LHCN-M2 (cell line): Measurements from ENCODE around the gene ARID1A. TPM values are rescaled to one million over a fixed set of nuclear protein-coding genes. Genes with fewer than 3 reads are reported as not detected.
A peak's percentile ranks its signal among the peaks of the same experiment; 100 is the strongest.
"Not testable (repeated sequence)": the region's sequence is repeated elsewhere in the genome, so short reads cannot be mapped to it uniquely, and the experiment has no call there.

Source experiments
- DNase-seq: peaks from one replicate; pipeline ENCODE4 v3.0.0-alpha.2; 2012; ENCODE audit warnings: low read depth
- total RNA-seq: library from RNA; depleted of rRNA; stranded (reverse); fragments of >200 nt; gene quantifications from 2 replicates; pipeline ENCODE4 v1.2.3, GENCODE V29; 2014

The ARID1A gene
- total RNA-seq, 1 experiment from 2014 or later, result 21.6 TPM

DNA sequence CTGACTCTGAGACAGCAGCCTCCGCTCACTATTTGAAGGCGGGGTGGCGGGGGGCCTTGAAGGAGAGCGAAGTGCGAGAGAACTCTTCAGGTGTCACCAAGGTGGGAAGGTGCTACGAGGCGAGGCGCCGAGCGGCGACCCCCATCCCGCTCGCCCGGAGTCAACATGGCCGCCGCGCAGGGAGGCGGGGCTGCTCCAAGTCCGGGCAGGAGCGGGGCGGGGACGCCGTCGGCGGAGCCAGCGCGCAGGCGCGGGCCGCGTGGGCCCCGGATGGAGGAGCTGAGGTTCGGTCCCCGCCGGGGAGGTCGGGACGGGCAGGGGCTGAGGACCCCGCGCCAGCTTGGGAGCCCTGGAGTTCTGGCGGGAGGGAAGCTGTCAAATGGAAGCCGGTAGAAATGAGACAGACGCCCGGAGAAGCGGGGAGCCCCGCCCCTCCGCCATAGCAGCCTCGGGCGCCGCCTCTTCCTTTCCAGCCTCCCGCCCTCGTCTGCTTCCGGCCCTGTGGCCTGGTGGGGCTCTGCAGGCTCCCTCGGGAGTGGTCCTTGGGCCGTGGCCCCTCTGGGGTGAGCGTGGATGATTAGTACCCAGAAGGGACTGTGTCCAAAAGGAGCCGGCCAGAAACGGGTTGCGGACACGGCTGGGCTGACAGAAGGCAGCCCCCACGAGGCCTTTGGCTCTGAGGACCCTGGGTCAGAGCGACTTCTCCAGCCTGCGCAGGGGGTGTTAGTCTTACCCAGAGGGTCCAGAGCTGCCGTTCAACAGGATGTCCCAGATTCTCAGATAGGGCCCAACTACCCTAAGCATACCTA is 92.1 kb downstream of the ARID1A start, which contains the start of gene PIGV:
Gene PIGV, plus strand, starts transcription at position 245 of the 809 bp plus-strand sequence. CDS start 2,866 bp downstream, outside the sequence.
- peak; percentile 75 for DNase-seq

DNA sequence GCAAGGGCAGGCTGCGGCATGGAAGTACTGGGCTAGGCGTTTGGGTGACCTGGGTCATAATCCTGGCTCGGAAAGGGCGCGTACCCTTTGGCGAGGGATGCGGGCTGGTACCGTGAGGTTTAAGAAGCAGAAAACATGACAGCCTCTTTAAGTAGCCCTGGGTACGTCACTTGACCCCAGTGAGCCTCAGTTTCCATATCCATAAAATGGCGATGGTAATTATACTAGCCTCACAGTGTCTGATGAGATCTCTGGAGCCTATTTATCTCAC is 92.6 kb downstream of the ARID1A start:
- DNase-seq, result no peak

DNA sequence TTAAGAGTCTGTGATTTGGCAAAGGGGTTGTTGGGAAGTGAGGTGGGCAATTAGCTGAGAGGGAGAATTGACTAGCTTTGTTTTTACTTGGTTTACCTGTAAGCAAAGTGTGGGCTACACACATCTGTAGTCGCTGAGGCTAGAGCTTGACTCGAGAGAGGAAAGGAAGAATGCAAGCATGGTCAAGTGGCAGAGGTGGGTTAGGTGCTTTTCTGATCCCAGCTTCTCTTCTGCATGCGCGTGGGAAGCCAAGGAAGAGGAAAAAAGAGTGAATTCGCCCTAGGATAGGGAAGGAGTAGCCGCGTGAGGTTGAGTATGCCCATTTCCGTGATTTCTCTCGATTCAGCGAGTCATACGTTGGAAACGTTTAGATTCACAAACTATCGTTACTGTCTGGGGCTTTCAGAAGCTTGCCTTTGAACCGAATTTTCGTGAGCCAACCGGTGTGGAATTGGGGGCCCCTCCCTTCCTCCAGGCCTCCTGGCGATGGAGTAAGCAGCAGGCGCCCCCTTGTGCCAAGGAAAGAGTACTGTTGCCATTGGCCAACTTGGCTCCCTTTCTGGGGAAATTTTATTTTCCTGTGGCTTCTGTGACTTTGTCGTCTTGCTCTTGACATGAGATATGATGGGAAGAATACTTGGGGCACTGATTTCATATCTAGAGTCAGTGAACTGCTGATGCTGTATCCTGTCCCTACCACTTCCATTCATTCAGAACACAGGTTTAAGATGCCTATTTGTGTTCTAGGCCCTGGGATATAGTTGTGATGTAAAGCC is 93.2 kb downstream of the ARID1A start:
- DNase-seq, result peak; percentile 82

DNA sequence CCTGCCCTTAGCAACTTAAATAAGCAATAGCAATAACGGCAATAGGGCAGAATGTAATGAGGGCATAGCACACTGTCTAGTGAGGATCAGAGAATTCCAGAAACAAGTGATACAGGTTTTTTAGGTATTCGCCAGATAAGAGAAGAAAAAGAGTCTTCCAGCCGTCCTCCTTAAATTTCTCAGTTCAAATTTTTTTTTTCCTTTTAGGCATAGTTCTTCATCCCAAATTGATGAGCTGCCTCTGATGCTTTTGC is 93.7 kb downstream of the ARID1A start:
- DNase-seq, result no peak

DNA sequence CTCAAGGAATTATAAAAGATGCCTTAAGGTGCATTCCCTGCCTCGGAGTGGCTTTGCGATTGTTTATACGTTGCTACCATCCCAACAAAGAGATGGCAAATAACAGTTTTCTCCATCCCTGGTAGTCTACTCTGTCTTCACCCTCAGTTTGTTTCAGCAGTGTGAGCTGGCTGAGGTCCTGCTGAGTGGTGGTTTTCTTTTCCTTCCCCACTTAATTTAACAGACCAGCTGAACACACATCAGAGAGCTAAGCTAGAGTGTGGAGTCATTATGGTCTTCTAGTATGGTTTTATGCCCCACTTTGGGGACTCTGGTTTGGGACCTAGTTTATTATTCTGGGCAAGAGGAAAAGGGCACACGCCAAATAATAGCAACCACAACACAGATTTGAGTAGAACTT is 94.1 kb downstream of the ARID1A start:
- DNase-seq, result no peak

DNA sequence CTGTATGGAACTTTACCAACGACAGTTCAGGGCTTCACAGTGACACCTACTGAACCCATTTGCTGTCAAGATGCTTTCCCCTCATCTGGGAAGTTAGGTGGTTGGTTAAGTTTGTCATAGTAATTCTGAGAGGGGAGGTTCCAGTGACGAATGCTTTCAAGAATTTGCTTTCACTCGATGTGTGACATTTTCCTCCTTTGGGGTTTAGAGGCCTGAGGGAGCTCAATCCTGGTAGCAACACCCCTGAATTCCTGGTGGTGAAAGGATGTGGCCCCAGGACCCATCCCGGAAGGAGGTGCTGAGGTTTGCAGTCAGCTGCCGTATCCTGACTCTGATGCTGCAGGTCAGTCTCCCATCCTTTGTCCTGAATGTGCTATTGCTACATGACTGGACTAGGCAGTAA is 94.7 kb downstream of the ARID1A start:
- no peak for DNase-seq

DNA sequence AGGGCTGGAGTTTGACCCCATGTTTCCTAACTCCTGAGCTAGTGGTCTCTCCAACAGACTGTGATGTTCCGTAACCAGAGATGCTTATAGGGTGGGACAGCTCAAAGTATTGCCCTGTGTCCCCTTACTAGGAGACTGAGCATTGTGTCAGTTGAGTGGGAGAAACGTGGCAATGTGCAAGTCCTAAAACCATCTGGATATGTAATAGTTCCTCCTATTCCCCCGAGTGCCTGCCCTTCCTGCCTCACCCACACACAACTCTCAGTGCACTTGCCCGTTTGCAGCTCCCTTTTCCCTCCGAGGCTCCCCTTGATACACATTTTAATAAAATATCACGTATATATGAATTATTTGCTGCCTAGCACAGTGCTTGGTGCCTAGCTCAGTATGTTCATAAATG is 95.3 kb downstream of the ARID1A start:
- no peak for DNase-seq

DNA sequence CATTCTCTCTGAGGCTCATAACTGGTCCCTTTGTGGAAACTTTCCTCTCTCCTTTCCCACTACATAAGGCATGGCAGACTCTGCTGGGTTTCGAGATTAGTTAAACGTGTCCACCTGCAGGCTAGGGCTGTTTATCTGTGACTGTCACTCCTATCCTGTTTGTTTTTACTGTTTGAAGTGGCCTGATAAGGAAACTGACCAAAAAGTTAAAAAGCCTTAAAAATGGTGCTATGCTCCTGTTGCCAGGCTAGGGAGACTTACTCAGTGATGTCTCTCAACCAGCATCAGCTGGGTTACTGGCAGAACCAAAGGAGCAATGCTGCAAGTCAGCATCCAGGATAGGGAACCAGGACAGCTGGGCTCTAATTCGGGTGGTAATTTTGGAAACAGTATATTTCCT is 95.8 kb downstream of the ARID1A start:
- DNase-seq, result no peak

DNA sequence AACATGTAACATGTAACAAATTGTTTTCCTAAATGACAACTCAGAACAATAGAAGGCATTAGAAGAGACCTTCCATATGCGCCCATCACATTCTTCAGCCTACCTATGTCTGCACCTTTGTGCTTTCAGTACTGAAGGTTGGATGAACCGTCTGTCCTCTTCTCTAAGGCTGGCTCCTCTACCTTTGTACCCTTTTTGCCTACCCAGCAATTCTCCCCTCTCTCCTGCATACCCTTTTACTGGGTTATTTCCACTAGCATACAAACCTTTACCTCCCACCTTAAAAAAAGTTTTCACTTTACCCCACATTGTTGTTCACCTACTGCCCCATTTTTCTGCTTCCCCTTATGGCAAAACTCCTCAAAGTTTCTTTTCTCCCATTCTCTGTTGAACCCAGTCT is 97.1 kb downstream of the ARID1A start:
- no peak for DNase-seq

DNA sequence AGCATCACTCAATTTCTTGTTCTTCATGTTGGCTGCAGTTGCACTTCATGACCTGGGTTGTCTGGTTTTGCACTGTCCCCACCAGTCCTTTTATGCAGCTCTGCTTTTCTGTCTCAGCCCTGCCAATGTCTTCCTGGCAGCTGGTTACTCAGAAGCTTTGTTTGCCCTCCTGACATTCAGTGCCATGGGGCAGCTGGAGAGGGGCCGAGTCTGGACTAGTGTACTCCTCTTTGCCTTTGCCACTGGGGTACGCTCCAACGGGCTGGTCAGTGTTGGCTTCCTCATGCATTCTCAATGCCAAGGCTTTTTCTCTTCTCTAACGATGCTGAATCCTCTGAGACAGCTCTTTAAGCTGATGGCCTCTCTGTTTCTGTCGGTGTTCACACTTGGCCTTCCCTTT is 98.6 kb downstream of the ARID1A start:
- DNase-seq, result no peak

DNA sequence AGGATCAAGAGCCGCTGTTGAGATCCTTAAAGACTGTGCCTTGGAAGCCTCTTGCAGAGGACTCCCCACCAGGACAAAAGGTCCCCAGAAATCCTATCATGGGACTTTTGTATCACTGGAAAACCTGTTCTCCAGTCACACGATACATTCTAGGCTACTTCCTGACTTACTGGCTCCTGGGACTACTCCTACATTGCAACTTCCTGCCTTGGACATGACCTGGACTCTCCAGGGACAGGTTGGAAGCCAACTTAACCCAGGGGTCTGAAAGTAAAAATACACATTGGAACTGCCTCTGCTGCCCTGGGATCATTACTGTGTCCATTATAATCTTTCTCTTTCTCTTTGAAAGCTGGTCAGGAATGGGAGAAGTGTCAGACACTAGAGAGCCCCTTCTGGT is 101.8 kb downstream of the ARID1A start:
- no peak for DNase-seq

DNA sequence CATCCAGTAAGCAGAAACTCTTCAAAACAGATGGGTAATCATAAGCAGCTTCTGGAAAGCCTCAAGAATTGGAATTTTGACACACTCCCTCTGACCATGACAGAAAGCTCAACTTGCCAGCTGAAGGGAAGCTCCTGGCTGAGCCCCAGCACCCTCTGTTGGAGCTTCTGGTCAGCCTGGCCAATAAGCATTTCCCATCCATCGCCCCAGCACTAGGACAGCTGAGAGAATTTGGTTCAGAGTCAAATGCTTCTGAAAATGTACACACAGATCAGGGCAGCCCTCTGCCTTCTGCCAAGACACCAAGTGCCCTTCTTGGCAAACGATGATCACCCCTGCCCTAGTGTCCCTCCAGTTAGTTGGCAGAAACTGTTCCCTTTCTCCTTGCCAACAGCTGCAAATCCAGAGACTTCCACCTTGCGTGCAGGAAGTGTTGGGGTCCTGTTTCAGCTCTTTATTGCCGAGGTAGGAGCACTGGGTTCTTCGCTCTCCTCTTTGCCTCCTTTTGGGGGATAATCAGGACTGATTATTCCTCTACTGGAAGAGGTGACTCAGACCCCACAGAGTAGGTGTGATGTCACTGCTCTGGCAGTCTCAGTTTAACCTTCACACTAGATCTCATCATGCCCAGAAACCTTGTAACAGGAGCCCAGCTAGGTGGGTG is 103.8 kb downstream of the ARID1A start:
- DNase-seq, result peak; percentile 88

DNA sequence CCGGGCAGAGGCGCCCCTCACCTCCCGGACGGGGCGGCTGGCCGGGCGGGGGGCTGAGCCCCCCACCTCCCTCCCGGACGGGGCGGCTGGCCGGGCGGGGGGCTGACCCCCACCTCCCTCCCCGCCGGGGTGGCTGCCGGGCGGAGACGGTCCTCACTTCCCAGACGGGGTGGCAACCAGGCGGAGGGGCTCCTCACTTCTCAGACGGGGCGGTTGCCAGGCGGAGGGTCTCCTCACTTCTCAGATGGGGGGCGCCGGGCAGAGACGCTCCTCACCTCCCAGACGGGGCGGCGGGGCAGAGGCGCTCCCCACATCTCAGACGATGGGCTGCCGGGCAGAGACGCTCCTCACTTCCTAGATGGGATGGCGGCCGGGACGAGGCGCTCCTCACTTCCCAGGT is 108.1 kb downstream of the ARID1A start:
- DNase-seq, result not testable (repeated sequence)

DNA sequence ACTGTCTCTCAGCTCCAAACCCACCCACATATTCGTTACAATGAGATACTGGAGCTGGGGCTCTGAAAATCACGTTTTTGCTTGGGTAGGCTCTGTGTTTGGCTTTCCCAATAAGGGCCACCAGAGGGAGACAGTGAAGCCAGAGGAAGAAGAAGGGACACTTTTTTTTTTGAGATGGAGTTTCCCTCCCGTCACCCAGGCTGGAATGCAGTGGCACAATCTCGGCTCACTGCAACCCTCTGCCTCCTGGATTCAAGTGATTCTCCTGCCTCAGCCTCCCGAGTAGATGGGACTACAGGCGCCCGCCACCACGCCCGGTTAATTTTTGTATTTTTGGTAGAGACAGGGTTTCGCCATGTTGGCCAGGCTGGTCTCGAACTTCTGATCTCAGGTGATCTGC is 114.3 kb downstream of the ARID1A start:
- DNase-seq, result peak; percentile 61

DNA sequence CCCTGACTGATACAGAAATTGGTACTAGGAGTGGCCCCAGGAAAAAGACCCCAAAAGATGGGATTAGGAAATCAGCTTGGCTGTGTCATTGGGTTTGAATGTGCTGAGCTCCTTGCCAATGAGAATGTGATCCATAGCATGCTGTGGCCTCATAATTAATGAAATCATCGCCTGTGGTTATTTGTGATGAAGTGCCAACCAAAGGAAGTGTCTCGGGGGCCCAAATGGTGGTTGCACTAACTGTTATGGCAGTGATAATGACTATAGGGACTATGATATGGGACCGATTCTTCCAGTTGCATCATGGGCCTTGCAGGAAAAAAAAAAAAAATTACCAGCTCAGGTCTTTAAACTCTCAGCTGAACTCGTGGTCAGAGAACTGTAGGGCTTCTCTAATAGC is 115.2 kb downstream of the ARID1A start:
- no peak for DNase-seq

DNA sequence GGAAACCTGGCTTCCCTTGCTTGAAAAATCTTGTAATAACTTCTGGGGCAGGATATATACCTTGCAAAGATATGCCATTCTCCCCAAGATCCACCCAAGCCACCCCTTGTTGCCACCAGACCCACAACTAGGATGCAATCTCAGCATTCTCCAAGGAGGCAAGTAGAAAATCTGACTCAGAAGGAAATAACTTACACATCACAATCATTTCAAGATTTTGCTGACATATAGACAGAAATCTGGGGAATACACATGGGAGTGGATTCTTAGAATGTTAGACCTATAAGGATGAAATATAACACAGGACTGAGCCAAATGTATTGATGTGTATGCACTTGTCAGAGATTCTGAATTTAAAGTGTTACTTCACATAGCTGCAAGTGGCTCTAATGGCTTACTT is 115.9 kb downstream of the ARID1A start:
- no peak for DNase-seq

DNA sequence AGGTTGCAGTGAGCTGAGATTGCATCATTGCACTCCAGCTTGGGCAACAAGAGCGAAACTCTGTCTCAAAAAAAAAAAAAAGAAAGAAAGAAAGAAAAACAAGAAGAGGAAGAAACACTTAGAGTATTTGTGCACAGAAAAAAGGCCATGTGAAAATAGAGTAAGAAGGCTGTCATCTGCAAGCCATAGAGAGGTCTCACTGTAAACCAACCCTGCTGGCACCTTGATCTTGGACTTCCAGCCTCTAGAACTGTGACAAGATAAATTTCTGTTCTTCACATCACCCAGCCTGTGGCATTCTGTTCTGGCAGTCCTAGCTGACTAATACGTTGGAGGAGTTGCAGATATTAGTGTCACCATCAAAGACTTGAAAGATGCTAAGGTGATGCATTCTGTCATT is 118.6 kb downstream of the ARID1A start:
- DNase-seq, result no peak

DNA sequence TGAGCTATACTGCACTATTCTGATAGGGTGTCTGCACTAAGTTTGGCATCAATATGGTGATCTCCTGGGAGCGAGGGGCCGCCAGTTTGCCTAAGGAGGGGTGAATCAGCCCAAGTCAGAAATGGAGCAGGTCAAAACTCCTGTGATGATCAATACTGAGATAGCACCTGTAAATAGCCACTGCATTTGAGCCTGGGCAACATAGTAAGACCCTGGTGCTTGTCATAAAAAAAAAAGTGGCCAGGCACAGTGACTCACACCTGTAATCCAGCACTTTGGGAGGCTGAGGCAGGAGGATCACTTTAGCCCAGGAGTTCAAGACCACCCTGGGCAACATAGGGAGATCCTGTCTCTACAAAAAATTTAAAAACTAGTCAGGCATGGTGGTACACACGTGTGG is 119.1 kb downstream of the ARID1A start:
- DNase-seq, result no peak

DNA sequence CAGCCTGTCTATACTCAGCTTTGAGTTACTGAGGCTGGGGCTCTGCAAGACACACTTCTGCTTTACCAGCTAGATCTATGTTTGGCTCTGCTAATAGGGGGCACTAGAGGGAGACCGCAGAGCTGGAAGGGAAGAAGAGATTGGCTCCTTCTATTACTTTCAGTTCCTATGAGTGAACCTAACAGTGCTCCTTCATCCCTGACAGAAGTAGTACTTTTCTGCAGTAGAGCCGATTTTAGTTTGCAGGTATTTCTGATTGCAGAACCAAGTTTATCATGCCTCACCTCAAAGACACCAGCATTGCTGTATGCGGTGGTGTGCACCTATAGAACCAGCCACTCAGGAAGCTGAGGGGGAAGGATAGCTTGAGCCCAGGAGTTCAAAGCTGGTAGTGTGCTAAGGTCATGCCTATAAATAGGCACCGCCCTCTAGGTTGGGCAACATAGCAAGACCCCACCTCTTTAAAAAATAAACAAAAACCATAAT is 125.0 kb downstream of the ARID1A start:
- no peak for DNase-seq

DNA sequence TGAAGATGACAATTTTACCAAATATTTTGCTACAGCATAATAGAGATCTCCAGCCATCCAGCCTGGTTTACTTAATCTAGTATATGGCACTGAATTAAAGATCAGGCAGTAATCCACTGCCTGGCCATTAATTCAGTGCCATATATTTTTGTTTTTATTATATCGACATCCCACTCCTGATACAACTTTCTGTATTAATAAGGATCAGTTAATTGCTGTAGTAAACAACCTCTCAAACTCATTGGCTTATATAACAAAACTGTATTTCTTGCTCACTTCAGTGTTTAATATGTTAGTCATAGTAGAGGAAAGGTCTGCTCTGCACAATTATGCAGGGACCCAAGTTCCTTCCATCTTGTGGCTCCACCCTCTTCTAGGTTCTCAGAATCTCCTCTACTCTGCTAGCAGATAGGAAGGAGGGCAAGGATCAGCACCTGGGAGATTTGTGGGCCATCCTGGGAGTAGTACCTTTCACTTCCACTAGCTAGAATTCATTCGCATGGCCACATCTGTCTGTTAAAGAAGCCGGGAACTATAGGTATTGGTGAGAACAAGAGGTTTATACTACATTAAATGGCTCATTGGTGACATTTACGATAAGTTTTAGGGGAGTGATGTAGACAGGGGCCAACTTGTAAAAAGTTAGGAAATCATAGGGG is 127.1 kb downstream of the ARID1A start:
- DNase-seq, result no peak

DNA sequence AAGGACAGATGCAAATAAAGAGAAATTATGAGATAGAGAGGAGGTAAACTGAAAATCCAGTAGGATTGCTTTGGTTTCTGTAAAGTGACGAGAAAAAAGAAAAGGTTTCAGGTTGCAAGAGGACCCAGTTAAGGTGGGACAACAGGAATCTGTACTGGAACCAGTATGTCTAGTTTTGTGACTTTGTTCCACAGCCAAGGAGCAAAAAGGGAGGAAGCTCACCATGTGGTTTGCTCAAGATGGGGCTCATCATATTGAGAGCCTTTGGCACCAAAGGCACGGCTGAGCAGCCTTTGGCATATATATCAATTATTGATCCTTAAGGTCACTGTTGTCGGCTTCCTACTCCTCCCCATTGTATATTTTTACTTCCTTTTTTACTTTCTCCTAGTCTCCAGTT is 128.9 kb downstream of the ARID1A start:
- DNase-seq, result no peak
